SK-N-SH treated with all-trans-retinoic acid at 6 μM for 48 hours (cell line): ENCODE data around the gene QPCTL.

Experiments used
- BACH2 ChIP-seq: fragments of 250-450 bp; sonication (Bioruptor Pico); IDR thresholded peaks from 2 replicates; pipeline ENCODE4 v1.9.0; 2021; ENCODE audit warnings: mild to moderate bottlenecking, borderline replicate concordance
- TSHZ2 ChIP-seq: fragments of 250-450 bp; sonication (Bioruptor Pico); IDR thresholded peaks from 2 replicates; pipeline ENCODE4 v1.5.0; 2020; ENCODE audit warnings: mild to moderate bottlenecking, moderate library complexity
- ZC3H10 ChIP-seq: fragments of 250-450 bp; sonication (Bioruptor Pico); IDR thresholded peaks from 2 replicates; pipeline ENCODE4 v1.5.1; 2021; ENCODE audit warnings: mild to moderate bottlenecking, moderate library complexity
- ZFP30 ChIP-seq: fragments of 450-650 bp; formaldehyde crosslinking; IDR thresholded peaks from 2 replicates; pipeline ENCODE4 v1.5.0; 2022; ENCODE audit warnings: mild to moderate bottlenecking, moderate library complexity
- ZNF8 ChIP-seq: fragments of 450-650 bp; formaldehyde crosslinking; IDR thresholded peaks from 2 replicates; pipeline ENCODE4 v1.5.0; 2020; ENCODE audit warnings: mild to moderate bottlenecking, moderate library complexity
- TF ChIP-seq, protein P1 (sequence below): fragments of 250-450 bp; sonication (Bioruptor Pico); IDR thresholded peaks from 2 replicates; pipeline ENCODE4 v1.8.0; 2020; ENCODE audit warnings: mild to moderate bottlenecking, moderate library complexity, borderline replicate concordance

- TF ChIP-seq, protein P1, sequence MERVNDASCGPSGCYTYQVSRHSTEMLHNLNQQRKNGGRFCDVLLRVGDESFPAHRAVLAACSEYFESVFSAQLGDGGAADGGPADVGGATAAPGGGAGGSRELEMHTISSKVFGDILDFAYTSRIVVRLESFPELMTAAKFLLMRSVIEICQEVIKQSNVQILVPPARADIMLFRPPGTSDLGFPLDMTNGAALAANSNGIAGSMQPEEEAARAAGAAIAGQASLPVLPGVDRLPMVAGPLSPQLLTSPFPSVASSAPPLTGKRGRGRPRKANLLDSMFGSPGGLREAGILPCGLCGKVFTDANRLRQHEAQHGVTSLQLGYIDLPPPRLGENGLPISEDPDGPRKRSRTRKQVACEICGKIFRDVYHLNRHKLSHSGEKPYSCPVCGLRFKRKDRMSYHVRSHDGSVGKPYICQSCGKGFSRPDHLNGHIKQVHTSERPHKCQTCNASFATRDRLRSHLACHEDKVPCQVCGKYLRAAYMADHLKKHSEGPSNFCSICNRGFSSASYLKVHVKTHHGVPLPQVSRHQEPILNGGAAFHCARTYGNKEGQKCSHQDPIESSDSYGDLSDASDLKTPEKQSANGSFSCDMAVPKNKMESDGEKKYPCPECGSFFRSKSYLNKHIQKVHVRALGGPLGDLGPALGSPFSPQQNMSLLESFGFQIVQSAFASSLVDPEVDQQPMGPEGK (CRISPR knock-in tag) = no peak
- TF ChIP-seq BACH2 (CRISPR knock-in tag) = no peak
- no peak for TF ChIP-seq ZFP30 (CRISPR knock-in tag)
- TF ChIP-seq ZC3H10 = no peak
- no peak for TF ChIP-seq TSHZ2 (CRISPR knock-in tag)
- TF ChIP-seq ZNF8 (CRISPR knock-in tag) = no peak
These were observed 9.2 kb downstream of the QPCTL start for GRCh38 chr19:45701676-45702075.
